Measurements from ENCODE around the gene TDRD3. TPM values are rescaled to one million over a fixed set of nuclear protein-coding genes. Genes with fewer than 3 reads are reported as not detected.

TDRD3 gene
- total RNA-seq, 1 donor from 2014 or later: 46.6 TPM

GRCh38 chr13:60411983-60412382 is 15.0 kb downstream of the TDRD3 start:
- H3K4me3 ChIP-seq: no peak overlapping the region
- no peak for DNase-seq
- no peaks in the 10 kb centered on the region for H3K36me3 ChIP-seq
- no peaks in the 10 kb centered on the region for H3K9me3 ChIP-seq (replicated peaks)
- no peaks in the 10 kb centered on the region for H3K27me3 ChIP-seq (ENCODE audit: low read depth)
- TF ChIP-seq CTCF (IDR thresholded peaks at IDR 0.05; ENCODE audit: borderline replicate concordance): no peak
- intact Hi-C loops (cut with micrococcal nuclease): no loop called here
- H3K27ac ChIP-seq (replicated peaks): no peak overlapping the region
- peaks cover 67% of the 10 kb centered on the region for H3K4me1 ChIP-seq

GRCh38 chr13:60412909-60413616 is 16.0 kb downstream of the TDRD3 start:
- Histone ChIP-seq H3K27me3 (ENCODE audit: low read depth) (no peaks in the 10 kb centered on the region), H3K4me1 (peaks cover 68% of the 10 kb centered on the region), H3K9me3 (replicated peaks) (no peaks in the 10 kb centered on the region), H3K4me3 (no peak overlapping the region), H3K27ac (replicated peaks) (no peak overlapping the region), H3K36me3 (no peaks in the 10 kb centered on the region)
- DNase-seq: no peak
- intact Hi-C loops (cut with micrococcal nuclease): no loop called here
- TF ChIP-seq CTCF (IDR thresholded peaks at IDR 0.05; ENCODE audit: borderline replicate concordance): no peak

DNA sequence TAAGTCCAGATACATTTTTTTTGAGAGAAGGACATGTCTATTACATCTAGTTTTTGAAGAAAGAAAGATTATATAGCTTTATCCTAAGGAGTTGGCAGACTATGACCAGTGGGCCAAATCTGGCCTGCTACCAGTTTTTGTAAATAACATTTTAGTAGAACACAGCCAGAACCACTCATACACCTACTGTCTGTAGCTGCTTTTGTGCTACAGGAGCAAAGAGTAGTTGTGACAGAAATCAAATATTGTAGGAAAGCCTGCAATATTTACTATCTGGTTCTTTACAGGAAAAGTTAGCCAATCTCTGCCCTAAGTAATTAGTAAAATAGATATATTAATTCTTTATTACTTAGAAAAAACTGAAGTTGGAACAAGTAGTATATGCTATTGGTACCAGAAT is 17.2 kb downstream of the TDRD3 start:
- Histone ChIP-seq H3K27ac (replicated peaks) (no peak overlapping the region), H3K9me3 (replicated peaks) (peaks cover under 1% of the 10 kb centered on the region), H3K4me3 (no peak overlapping the region), H3K27me3 (ENCODE audit: low read depth) (no peaks in the 10 kb centered on the region), H3K36me3 (no peaks in the 10 kb centered on the region), H3K4me1 (peaks cover 68% of the 10 kb centered on the region)
- intact Hi-C loops (cut with micrococcal nuclease): no loop called here
- no peak for TF ChIP-seq CTCF (IDR thresholded peaks at IDR 0.05; ENCODE audit: borderline replicate concordance)
- no peak for DNase-seq

- peaks cover 10% of the 10 kb centered on the region for H3K9me3 ChIP-seq (replicated peaks)
- no peak overlapping the region for H3K4me3 ChIP-seq
- intact Hi-C loops (cut with micrococcal nuclease): no loop called here
- DNase-seq: no peak
- H3K4me1 ChIP-seq: peaks cover 54% of the 10 kb centered on the region
- H3K36me3 ChIP-seq: no peaks in the 10 kb centered on the region
- no peak overlapping the region for H3K27ac ChIP-seq (replicated peaks)
- no peak for TF ChIP-seq CTCF (IDR thresholded peaks at IDR 0.05; ENCODE audit: borderline replicate concordance)
- H3K27me3 ChIP-seq (ENCODE audit: low read depth): no peaks in the 10 kb centered on the region
Measured at GRCh38 chr13:60417734-60418133, 20.7 kb downstream of the TDRD3 start.

GRCh38 chr13:60418954-60419353 is 21.9 kb downstream of the TDRD3 start:
- Histone ChIP-seq H3K36me3 (no peaks in the 10 kb centered on the region), H3K27me3 (ENCODE audit: low read depth) (no peaks in the 10 kb centered on the region), H3K4me3 (no peak overlapping the region), H3K9me3 (replicated peaks) (peaks cover 10% of the 10 kb centered on the region), H3K27ac (replicated peaks) (no peak overlapping the region), H3K4me1 (peaks cover 48% of the 10 kb centered on the region)
- intact Hi-C loops (cut with micrococcal nuclease): no loop called here
- no peak for TF ChIP-seq CTCF (IDR thresholded peaks at IDR 0.05; ENCODE audit: borderline replicate concordance)
- DNase-seq: no peak
